ENCODE measurements around the gene TMEM225B.
A peak's percentile ranks its signal among the peaks of the same experiment; 100 is the strongest.
"Not testable (repeated sequence)": the region's sequence is repeated elsewhere in the genome, so short reads cannot be mapped to it uniquely, and the experiment has no call there.

Gene TMEM225B

DNA sequence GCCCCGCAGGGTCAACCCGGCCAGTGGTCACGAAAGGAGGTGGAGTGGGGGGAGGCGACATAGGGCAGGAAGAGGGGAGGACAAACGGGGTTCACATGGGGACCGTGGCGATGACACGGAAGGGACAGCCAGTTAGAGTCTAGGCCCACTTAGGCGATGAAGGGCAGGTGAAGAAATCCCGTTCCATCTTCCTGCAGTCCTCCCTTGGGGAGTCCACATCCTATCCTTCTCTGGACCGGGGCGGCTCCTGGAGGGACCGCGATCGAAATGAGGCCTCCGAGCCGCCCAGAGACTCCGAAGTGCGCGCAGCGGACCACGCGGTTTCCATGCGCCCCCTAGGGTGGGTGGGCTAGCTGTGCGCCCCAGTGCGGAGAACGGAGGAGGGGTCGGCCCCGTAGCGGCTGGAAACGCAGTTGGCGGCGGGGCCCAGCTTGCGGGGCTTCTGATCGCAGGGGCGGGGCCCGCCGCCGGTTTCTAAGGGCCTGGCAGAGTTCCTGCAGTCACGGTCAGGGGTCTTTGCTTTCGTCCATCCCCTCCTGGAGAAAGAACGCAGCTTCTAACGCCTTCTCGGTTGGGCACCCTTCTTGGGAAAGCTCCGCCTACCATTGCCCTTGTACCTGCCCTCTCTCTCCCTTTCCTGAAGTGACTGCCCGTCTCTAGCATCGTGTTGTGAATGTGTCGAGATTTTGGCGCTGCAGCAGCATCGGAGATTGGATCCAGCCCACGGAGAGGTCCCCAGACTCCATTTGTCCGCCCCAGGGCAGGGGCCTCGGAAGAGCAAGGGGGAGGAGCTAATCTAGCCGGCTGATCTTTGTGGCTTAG lies 17.9 kb upstream of the TMEM225B start:
- DNase-seq, result peak; percentile 50

- not testable (repeated sequence) for DNase-seq
Measured at GRCh38 chr7:99580778-99581332, 17.2 kb upstream of the TMEM225B start.

GRCh38 chr7:99588868-99589267 lies 9.2 kb upstream of the TMEM225B start:
- DNase-seq, result no peak

GRCh38 chr7:99594948-99595745 lies 2.9 kb upstream of the TMEM225B start:
- DNase-seq, result no peak

DNA sequence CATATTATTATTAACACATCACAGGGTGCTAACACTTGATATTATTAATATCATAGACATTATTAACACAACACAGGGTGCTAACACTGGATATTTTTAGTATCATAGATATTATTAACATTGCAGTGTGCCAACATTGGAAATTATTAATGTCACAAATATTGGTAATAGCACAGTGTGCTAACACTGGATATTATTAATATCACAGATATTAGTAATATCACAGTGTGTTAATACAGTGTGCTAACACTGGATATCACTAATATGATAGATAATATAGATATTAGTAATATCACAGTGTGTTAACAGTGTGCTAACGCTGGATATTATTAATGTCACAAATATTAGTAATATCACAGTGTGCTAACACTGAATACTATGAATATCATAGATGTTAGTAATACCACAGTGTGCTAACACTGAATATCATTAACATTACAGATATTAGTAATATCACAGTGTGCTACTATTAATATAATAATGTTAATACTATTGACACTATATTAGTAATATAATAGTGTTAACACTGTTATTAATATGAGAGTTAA lies 1.6 kb upstream of the TMEM225B start:
- no peak for DNase-seq

- no peak for DNase-seq
Measured at GRCh38 chr7:99599836-99600235, 1.8 kb downstream of the TMEM225B start.

DNA sequence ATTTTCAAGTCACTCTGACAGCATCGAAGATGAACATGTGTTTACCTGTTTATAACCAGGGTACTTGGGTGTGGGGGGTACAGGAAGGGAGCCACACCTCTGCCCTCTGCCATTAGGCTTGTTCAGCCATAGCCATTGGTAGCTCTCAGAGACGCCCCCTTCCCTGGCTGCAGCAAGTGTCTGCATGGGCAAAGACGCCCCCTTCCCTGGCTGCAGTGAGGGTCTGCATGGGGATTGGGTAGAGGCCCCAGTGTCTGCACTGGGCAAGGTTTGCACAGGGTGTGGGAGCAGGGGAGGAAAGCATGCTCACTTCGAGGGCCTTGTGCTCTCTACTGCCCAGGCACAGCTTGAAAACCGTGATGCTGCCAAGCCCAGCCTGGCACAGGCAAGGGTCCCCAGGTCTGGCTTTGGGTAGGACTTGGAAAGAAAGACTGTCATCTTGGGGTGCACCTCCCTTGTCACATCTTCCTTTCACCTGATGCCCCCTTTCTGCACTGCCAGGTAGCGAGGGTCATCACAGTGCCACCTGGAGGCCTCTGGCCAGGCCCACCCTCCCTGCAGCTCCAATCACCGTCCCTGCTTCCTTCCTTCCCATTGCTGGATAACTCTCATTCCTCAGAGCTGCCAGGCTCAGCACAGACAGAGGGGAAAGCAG lies 3.7 kb downstream of the TMEM225B start:
- no peak for DNase-seq

- no peak for DNase-seq
Measured at GRCh38 chr7:99605527-99605926, 7.5 kb downstream of the TMEM225B start.

DNA sequence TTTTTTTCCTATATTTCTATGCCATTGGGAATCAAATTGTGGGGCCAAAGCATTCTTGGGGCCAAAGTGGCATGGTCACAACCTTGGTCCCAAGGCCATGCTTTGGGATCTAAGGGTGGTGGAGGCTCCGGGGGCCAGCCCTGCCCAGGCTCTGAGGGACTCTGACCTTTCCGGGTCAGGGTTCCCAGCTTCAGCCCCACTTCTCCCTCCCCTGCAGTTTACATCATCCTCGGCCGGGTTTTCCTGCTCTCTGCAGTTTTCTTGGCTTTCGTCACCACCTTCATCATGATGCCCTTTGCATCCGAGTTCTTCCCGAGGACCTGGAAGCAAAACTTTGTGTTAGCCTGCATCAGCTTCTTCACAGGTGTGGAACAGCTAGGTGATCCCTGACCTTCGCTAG lies 8.5 kb downstream of the TMEM225B start:
- no peak for DNase-seq

GRCh38 chr7:99607548-99607947 lies 9.5 kb downstream of the TMEM225B start:
- DNase-seq, result no peak

- DNase-seq, result no peak
Measured at GRCh38 chr7:99614495-99614894, 16.4 kb downstream of the TMEM225B start.

DNA sequence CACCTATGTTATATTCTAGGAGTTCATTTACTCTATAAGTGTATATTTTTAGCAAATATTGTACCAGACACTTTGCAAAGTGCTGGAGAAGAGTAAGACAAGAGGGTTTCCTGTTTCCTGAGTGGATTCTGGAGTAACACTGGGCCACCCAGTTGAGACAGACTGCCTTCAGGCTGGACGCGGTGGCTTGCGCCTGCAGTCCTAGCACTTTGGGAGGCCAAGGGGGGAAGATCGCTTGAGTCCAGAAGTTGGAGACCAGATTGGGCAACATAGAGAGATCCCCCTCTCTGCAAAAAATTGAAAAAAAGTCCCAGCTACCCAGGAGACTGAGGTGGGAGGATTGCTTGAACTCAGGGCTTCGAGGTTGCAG lies 17.9 kb downstream of the TMEM225B start:
- DNase-seq, result no peak

GRCh38 chr7:99616359-99617191 lies 18.5 kb downstream of the TMEM225B start, which contains the start of gene ZSCAN25:
ZSCAN25 (plus strand) TSS chr7:99616946; CDS start chr7:99619607, 2,661 bp downstream.
- DNase-seq, result peak; percentile 92

DNA sequence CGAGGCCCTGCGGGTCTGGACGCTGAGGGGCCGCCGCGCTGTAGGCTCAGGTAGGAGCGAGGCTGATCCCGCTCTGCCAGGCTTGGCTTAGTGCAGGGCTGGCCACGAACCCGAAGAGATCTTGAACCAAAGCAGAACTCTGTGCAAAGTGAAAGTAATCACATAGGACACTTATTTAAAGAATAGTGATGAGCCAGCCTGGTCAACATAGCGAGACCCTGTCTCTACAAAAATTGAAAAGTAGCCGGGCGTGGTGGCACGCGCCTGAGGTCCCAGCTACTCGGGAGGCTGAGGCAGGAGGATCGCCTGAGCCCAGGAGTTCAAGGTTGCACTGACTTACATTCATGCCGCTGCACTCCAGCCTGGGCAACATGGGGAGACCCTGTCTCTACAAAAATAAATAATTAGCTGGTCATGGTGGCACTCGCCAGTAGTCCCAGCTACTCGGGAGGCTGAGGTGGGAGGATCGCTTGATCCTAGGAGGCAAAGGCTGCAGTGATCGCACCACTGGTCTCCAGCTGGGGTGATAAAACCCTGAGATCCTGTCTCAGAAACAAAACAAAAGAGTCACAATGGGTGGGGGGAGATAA lies 19.2 kb downstream of the TMEM225B start:
- DNase-seq, result no peak

DNA sequence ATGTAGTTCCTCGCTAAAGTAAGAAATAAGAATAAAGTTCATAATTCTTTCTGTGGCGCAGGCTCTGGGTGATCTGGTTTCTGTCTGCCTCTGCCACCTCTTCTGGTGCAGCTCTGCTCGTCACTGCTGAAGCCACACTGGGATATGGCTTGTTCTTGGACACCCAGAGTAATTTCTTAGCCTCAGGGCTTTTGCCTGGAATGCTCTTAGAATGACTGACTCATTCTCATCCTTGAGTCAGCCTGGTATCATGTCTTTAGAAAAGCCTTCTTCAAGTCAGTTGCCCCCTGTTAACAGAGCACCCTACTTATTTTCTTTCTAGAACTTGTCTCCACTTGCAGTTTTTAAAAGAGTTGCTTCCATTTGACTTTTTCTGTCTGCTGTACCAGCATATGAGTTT lies 20.7 kb downstream of the TMEM225B start:
- DNase-seq, result no peak

DNA sequence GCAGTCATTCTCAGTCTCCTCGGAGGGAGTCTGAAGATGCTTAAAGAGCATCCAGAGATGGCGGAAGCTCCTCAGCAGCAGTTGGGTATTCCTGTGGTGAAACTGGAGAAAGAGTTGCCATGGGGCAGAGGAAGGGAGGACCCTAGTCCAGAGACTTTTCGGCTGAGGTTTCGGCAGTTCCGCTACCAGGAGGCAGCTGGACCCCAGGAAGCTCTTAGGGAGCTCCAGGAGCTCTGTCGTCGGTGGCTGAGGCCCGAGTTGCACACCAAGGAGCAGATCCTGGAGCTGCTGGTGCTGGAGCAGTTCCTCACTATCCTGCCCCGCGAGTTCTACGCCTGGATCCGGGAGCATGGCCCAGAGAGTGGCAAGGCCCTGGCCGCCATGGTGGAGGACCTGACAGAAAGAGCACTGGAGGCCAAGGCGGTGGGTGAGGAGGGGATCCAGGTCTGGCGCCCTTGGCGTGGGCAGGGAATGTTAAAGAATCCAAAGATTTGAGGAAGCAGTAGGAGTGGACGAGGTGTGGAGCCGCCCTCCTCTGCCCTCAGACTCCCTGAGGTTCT lies 21.6 kb downstream of the TMEM225B start:
- DNase-seq, result no peak

GRCh38 chr7:99621271-99621670 lies 23.2 kb downstream of the TMEM225B start:
- no peak for DNase-seq

DNA sequence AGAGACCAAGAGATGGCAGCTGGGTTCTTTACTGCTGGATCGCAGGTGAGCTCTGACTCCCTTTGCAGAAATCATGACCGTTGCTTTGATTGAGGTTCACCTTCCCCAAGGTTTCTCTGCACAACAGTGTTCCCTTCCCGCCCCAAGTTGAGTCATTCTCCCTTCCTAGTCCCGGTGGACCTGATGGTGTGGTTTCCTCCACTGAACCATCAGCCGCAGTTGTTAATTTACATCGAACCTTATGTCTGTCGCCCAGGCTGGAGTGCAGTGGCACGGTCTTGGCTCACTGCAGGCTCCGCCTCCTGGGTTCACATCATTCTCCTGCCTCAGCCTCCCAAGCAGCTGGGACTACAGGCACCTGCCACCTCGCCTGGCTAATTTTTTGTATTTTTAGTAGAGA lies 24.5 kb downstream of the TMEM225B start:
- DNase-seq, result no peak

DNA sequence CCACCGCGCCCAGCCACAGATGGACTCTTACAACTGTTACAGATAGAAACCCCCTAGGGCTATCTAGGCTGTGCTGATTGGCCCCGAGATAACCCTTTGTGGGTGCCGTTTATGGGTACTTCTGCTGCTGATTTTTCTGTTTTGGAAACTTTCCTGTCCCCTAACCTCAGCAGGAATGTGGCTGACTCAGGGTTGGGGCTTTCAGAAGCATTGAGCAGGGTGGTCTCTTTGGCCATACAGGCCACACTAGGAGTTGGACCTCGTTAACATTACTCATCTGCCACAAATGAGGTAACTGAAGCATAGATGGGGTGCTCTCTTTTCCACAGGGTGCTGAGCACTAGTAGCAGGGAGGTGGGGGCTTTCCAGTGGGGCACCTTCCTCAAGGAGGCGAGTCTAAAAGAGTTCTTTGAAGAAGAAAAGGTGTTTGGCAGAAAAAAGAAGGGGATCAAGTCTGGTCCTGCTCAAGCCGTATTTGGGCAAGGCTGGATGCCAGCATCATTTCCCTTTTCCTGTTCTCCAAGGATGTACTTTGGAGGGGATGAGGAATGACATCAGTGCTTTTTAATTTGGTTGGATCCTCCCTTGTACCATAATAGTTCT lies 25.1 kb downstream of the TMEM225B start:
- no peak for DNase-seq

DNA sequence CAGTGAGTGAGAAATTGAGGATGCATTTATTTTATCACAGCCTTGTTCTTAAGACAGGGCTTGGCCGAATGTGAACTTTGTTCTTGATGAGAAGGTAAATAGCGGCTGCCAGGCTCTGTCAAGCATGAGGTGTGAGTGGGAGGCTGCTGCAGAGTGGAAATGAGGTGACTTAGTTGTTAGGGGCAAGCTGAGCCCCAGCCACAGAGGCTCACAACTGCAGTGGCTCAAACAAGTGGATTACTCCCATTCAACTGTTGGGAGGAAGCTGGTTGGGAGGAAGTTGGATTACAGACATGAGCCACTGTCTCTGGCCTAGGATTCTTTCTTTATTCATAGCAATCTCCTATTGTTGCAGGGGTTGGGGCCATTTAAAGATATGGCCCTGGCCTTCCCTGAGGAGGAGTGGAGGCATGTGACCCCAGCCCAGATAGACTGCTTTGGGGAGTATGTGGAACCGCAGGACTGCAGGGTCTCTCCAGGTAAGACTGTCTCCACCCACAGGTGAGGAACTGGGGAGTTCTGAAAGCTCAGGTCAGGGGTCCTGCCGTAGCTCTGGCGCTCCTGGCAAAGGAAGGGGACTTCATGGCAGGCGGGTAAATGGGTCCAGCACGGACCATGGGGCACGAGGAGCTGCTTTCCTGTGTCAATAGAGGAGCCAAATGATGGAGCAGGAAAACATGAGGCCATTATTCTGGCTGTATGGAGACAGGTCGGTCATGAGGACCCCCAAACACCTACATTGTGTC lies 25.8 kb downstream of the TMEM225B start:
- no peak for DNase-seq

Data from fibroblast of skin of abdomen (primary cell).